UCSD-AML1 (cell line): ENCODE results near the gene KIF26B.

Source experiments
- DNase-seq: peaks from one replicate; lab custom pipeline; 2025; ENCODE audit not compliant: unreplicated experiment; lab: John Stamatoyannopoulos, UW

KIF26B gene

GRCh38 chr1:245207056-245207638 is 52.4 kb downstream of the KIF26B start:
- no peak for DNase-seq

DNA sequence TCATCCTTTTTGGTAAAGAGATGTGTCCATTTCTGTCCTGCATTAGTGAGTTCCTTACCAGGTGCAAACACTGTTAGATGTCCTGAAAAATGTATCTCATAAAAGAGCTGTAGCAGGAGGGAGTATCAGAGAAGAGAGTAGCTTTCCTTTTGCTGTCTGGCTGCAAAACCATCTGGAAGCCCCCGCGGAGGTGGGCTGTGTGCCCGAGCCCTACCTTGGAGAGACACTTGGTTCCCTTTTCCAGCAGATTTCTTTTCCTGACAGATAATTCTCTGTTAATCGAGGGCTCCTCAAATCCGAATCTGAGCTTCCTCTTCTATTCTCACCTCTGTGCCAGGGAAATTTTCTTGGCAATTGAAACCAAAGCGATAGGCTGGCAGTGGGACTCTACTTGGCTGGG is 53.0 kb downstream of the KIF26B start:
- DNase-seq = no peak

- no peak for DNase-seq
These were observed 55.1 kb downstream of the KIF26B start for GRCh38 chr1:245209658-245210435.

DNA sequence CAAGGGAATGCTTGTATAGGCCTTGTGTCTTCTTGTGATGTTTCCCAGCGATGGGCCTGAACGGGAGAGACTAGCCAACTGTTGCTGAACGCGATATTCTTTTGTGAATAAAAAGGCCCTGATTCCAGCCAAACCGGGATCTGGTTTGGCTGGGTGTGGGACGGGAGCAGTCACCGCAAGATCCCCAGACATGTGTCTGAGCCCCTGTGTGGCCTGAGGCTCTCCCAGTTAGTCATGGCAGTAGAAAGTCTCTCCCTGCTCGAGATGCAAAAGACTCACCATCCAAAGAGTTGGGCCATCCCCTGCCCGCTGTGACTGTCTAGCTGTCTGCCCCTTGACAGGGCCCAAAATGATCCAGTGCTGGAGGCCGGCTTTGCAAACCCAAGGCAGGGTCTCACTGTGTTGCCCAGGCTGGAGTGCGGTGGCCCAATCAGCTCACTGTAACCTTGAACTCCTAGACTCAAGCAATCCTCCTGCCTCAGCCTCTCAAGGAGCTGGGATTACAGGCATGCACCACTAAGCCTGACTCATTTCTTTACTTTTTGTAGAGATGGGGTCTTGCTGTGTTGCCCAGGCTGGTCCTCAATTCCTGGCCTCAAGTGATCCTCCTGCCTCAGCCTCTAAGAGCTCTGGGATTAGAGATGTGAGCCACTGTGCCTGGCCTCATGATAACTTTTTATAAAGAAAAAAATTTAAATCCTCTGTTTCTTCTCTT is 56.4 kb downstream of the KIF26B start:
- no peak for DNase-seq

DNA sequence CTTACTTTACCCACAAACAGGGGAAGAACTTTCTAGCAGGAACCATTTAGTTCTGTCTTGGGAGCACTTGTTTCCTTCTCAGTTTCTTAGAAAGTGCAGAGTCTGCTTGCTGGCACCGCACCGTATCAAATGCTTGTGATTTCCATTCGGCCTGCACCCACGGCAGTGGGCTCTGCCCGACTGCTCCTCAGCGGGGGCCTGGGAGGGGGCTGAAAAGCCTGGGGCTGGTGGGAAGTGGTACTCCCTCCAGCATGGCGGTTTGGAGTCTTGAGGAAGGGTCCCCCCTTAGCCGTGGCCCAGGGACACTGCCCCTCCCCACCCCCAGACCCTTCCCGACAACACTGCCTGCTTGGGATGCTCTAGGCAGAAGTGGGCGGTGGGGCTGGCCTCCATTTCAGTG is 57.0 kb downstream of the KIF26B start:
- no peak for DNase-seq

DNA sequence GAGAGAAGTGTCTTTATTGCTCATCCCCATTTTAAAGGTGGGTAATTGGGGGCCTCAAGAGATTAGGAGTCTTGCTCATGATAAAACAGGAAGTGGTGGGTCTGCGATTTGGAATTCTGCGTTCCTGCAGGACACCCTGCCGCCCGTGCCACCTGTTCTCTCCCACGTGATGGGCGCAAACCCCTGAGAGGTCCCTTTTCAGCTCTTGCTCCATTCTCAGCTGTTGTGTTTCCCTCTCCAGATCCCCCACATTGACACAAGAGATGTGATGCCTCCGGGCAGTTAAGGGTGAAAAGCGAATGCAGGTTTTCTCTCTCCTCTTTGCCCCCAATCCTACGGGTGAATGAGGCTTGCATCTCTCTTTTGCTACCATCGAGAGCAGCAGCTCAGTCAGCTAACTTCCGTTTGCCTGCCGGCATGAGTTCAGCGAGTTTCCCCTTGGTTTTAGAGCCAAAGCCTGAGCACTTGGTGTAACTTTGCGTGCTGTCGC is 57.5 kb downstream of the KIF26B start:
- no peak for DNase-seq

- no peak for DNase-seq
These were observed 58.5 kb downstream of the KIF26B start for GRCh38 chr1:245213066-245213831.

DNA sequence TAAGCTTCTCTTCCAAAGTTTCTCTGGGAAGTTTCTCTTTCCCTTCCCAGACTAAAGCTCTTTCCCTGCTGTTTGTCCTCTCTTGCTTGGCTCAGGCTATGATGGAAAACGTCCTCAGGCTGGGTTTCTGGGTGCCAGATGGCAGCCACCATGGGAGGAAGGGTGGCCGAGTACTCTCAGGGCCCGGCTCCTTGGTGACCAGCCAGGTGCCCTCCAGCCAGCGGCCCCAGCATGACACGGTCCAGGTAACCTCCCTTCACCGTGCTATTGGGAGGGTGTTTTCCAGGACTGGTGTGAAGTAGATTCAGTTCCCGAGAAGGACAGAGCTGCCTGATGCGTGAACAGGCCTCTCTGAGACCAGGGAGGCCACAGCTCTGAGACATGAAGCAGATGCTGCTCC is 60.3 kb downstream of the KIF26B start:
- no peak for DNase-seq

DNA sequence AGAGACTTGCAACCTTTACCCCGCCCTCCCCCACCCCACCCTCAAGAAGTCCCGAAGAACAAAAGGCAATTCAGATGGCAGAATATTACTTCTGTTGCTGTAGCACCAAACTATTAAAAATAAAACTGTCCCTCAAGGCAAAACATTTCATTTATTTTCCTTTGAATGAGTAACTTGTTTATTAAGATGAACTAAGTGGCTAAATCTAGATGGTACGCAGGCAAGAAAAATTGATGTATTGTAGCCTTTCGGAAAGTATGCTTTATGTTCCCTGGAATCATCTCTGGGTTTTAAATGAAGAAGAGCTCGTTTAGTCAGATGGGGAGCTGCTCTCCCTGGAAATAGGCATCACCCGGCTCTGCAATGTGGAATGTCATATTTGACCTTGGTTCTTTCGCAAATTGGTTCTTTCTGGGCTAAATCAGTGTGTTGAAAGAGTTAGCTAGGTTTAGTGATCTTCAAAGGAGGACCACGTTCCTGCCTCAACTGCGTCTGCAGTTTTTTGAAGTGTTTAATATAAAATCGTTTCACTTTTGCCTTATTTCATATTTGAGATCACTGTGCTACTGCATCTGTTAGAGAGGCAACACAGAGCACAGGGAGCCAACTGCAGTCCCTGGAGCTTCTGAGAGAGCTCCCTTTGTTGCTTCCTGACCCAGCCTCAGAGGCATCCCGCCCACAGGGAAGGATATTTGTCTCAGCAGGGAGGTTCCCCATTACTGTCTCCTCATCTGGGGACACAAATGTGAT is 61.8 kb downstream of the KIF26B start:
- no peak for DNase-seq

- DNase-seq = no peak
These were observed 63.2 kb downstream of the KIF26B start for GRCh38 chr1:245217853-245218608.

DNA sequence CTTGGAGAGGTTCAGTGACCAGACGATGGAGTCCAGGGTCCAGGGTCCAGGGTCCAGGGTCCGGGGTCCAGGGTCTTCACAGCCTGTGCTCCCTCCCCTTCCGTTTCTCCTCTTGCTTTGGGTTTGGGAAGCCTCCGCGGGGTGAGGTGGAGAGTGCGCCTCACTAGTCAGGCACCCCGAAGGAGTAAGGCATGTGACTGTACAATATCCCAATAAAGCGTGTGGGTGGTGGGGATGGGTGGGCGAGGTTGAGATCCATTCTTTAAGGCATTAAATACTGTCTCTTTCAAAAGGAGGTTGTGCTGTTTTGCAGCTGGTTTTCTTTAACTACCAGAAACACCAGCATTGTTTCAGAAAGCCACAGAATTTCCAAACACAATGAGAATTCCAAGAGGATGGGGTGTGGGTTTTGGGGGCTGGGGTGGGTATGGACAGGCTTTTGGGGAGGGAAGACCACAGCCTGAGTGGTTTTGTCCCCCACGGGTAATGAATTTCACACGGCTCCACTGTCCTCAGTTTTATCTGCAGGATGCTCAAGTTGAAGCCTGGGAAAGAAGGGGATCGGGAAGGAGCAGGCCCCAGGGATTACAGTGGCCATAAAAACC is 65.7 kb downstream of the KIF26B start:
- no peak for DNase-seq

DNA sequence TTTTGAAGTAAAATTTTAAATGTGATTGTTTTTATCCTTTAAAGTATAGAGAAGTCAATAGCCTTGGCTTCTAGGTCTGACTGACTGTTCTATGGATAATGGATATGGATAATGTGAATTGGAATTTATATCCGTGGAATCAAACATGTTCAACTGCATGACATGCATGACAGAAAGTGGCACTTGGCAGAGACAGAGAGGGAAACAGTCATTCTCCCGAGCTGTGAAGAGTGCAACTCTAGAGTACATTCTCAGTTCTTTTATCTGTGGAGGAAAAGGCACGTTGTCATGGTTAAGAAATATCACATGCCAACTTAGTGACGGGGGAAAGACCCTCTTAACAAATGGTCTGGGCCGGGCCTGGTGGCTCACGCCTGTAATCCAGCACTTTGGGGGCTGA is 67.0 kb downstream of the KIF26B start:
- DNase-seq = no peak

- no peak for DNase-seq
These were observed 68.3 kb downstream of the KIF26B start for GRCh38 chr1:245222931-245223595.

DNA sequence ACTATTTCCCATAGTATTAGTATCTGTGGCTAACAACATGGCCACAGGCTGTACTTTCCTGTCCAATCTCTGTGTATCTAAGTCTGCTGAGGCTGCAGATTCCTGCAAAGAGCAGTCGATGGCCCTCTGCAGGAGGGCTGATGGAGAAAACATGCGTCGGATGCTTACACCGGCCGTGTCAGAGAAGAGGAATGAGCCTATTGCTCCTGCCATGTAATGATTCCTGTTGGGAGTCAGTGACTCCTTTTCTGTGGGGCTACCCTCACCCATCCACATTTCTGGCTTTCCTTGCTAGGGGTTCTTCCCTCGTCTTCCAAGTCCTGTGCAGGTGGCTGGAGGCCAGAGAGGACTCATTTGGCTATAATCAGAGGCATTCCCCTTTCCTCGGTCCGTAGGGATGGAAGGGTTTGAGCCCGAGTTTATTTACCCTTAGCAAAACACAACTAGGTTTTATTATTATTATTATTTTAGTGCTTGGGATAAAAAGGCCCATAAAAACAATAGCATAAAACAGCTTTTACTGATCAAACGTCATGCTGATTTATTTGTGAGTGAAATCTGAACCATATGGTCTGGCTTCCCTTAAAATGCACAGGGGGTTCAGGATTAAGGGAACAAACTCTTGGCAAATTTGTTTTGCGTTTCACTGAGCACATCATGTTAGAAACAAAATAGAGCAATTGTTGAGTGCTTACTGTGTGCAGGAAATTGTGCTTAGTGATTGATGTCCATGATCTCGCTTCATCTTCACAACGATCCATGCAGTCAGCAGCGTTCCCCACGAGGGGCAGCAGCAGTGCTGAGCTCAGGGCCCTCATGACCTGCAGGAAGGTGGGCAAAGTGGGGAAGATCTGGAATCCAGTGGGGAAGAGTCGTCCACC is 70.8 kb downstream of the KIF26B start:
- DNase-seq = no peak

GRCh38 chr1:245226203-245226499 is 71.4 kb downstream of the KIF26B start:
- no peak for DNase-seq

DNA sequence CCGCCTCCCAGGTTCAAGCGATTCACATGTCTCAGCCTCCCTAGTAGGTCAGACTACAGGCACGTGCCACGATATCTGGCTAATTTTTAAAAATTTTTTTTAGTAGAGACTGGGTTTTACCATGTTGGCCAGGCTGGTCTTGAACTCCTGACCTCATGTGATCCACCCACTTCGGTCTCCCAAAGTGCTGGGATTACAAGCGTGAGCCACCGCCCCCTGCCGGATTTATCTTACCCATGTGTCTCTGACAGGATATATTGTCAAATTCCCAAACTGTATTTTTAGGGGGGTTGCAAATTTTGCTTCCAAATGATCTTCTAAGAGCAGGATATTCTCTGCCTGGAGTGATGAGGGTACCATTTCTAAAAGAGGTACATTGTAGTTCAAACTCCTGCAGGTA is 74.3 kb downstream of the KIF26B start:
- no peak for DNase-seq

GRCh38 chr1:245232931-245233330 is 78.1 kb downstream of the KIF26B start:
- no peak for DNase-seq
